GM12874 (cell line): Measurements from ENCODE around the gene OR5A2.

ENCODE experiments used
- CTCF ChIP-seq: IDR thresholded peaks from 2 replicates; pipeline ENCODE4 v1.5.1; 2011; ENCODE audit warnings: low read depth, mild to moderate bottlenecking, control low read depth, low read length, moderate library complexity; ENCODE audit not compliant: insufficient read depth

Gene OR5A2

GRCh38 chr11:59394186-59394585 is 32.0 kb downstream of the OR5A2 start:
- no peak for TF ChIP-seq CTCF

GRCh38 chr11:59380263-59381059 is 45.8 kb downstream of the OR5A2 start:
- TF ChIP-seq CTCF: no peak

- no peak for TF ChIP-seq CTCF
Measured at GRCh38 chr11:59368238-59369022, 57.8 kb downstream of the OR5A2 start.
